Tibial nerve (tissue), 4 donors: ENCODE results near the gene SYK.

Source experiments
- EP300 ChIP-seq, 2 donors: sonication (generic); formaldehyde crosslinking; IDR thresholded peaks; one replicate each; pipeline ENCODE4 v1.6.1; 2017; ENCODE audit warnings: antibody characterized with exemption in 2 of 2, mild to moderate bottlenecking in 1 of 2
- POLR2A ChIP-seq, 2 donors: fragments of 450-650 bp; IDR thresholded peaks; one replicate each; pipeline ENCODE4 v1.6.1; 2017; ENCODE audit warnings: antibody characterized with exemption in 2 of 2, mild to moderate bottlenecking in 2 of 2, moderate library complexity in 2 of 2
- TF ChIP-seq, protein P1 (sequence below), 5 experiments: fragments of 200-600 bp in 3 of 5; fragments of 450-650 bp in 2 of 5; sonication (generic) in 3 of 5; IDR thresholded peaks; one replicate each; pipeline ENCODE4 v1.5.1; 2016 to 2019; ENCODE audit warnings: antibody characterized with exemption in 5 of 5, mild to moderate bottlenecking in 3 of 5, moderate library complexity in 2 of 5

DNA sequence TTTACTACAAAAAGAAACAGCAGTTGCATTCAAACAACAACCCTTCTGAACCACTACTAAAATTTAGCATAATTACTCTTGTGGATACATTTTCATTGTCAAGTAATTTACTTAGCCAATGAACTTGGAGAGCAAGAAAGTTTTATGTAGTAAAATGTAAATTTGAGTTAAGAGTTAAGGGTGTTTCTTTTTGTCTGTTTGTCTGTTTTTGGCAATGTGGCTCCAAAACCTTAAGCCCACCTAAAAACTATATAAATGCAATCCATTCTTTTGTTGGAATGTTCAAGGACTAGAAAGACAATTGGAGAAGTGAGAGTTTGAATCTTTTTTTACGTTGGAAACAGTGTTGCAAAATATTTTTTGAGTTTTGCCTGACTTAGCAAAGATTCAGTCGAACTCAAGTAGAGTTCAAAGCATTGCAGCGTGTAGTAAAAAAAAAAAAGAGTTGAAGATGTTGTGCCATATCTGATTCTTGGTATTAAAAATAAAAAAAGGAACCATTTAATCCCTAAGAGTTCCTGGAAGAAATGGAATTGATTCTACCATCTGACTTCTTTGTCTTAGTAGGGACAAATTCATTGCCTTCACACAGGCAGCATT, 867 bp downstream of the SYK start:
- TF ChIP-seq POLR2A (IDR thresholded peaks at IDR 0.05) (no peak), EP300 (IDR thresholded peaks at IDR 0.05) (peak in 1 of 2 donors; percentile 19)
- TF ChIP-seq, protein P1, sequence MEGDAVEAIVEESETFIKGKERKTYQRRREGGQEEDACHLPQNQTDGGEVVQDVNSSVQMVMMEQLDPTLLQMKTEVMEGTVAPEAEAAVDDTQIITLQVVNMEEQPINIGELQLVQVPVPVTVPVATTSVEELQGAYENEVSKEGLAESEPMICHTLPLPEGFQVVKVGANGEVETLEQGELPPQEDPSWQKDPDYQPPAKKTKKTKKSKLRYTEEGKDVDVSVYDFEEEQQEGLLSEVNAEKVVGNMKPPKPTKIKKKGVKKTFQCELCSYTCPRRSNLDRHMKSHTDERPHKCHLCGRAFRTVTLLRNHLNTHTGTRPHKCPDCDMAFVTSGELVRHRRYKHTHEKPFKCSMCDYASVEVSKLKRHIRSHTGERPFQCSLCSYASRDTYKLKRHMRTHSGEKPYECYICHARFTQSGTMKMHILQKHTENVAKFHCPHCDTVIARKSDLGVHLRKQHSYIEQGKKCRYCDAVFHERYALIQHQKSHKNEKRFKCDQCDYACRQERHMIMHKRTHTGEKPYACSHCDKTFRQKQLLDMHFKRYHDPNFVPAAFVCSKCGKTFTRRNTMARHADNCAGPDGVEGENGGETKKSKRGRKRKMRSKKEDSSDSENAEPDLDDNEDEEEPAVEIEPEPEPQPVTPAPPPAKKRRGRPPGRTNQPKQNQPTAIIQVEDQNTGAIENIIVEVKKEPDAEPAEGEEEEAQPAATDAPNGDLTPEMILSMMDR (IDR thresholded peaks at IDR 0.05), result no peak
